B cell (primary cell): Measurements from ENCODE around the gene SNAPC4.

Source experiments
- EZH2 ChIP-seq: IDR thresholded peaks from 2 replicates; pipeline ENCODE4 v1.6.1; 2012; ENCODE audit warnings: borderline replicate concordance, low read depth, mild to moderate bottlenecking, moderate library complexity, low read length; ENCODE audit not compliant: insufficient read depth, poor library complexity, severe bottlenecking
- TF ChIP-seq, protein P1 (sequence below): fragments of 200-600 bp; IDR thresholded peaks from one replicate; pipeline ENCODE4 v1.8.0; 2022; ENCODE audit warnings: antibody characterized with exemption, mild to moderate bottlenecking

DNA sequence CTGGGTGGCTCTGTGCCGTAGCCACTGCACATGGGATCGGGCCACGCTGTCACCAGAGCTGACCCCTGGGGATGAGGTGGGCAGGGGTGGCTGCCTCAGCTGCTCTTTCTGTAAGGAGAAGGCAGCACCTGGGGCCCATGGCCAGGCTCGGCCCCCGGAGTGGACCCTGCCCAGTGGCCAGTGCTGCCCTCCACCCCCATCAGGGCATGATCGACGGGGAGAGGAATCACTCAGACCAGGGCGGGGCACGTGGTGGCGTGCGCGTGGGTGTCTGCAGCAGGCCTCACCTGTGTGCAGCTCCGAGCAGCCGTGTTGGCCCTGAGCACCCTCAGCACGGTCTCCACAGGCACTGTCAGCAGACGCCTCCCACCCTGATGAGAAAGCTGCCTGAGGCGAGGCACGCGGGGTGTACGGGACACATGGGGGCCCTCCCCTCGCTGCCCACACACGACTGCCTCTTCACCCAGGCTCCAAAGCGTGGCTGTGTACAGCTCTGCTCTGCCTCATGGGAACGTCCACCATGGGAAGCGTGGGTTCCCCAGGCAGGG, 17.9 kb downstream of the SNAPC4 start:
- TF ChIP-seq, protein P1, sequence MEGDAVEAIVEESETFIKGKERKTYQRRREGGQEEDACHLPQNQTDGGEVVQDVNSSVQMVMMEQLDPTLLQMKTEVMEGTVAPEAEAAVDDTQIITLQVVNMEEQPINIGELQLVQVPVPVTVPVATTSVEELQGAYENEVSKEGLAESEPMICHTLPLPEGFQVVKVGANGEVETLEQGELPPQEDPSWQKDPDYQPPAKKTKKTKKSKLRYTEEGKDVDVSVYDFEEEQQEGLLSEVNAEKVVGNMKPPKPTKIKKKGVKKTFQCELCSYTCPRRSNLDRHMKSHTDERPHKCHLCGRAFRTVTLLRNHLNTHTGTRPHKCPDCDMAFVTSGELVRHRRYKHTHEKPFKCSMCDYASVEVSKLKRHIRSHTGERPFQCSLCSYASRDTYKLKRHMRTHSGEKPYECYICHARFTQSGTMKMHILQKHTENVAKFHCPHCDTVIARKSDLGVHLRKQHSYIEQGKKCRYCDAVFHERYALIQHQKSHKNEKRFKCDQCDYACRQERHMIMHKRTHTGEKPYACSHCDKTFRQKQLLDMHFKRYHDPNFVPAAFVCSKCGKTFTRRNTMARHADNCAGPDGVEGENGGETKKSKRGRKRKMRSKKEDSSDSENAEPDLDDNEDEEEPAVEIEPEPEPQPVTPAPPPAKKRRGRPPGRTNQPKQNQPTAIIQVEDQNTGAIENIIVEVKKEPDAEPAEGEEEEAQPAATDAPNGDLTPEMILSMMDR = no peak
- TF ChIP-seq EZH2 = no peak
